Measurements from ENCODE around the gene SULT6B1.

- no peak for TF ChIP-seq CTCF (conservative IDR thresholded peaks at IDR 0.05; ENCODE audit: low read length)
- no peak for TF ChIP-seq EZH2phosphoT487 (IDR thresholded peaks at IDR 0.05; ENCODE audit: borderline replicate concordance)
These were observed 31.4 kb downstream of the SULT6B1 start, which contains the start of gene EIF2AK2 for GRCh38 chr2:37156857-37157714.

All from Loucy (cell line).